Keratinocyte (primary cell): ENCODE measurements around the gene SLC44A3. TPM values are rescaled to one million over a fixed set of nuclear protein-coding genes. Genes with fewer than 3 reads are reported as not detected.

Source experiments
- DNase-seq: peaks from one replicate; pipeline ENCODE4 v3.0.0-alpha.2; 2011; ENCODE audit warnings: low read depth, missing footprints, low spot score
- FAIRE-seq: peaks from 2 replicates; lab custom pipeline; 2011; peaks lifted over from hg19 to GRCh38; lab: Jason Lieb, UNC
- H2AFZ ChIP-seq: 2 replicates; pipeline ENCODE4 v1.6.0; 2012; ENCODE audit warnings: low read length, control low read depth, inconsistent platforms; ENCODE audit not compliant: control insufficient read depth
- H3K27ac ChIP-seq: 2 replicates; pipeline ENCODE4 v1.5.1; 2011; ENCODE audit warnings: low read length; ENCODE audit not compliant: control insufficient read depth, insufficient read depth
- H3K27me3 ChIP-seq: 3 replicates; pipeline ENCODE4 v1.6.0; 2011; ENCODE audit warnings: low read length; ENCODE audit not compliant: control insufficient read depth, insufficient read depth; ENCODE audit errors: extremely low read depth
- H3K36me3 ChIP-seq, 2 experiments: 2 replicates in 1 of 2; 3 replicates in 1 of 2; pipeline ENCODE4 v1.5.1; 2011; ENCODE audit warnings: low read length in 2 of 2, mild to moderate bottlenecking in 1 of 2; ENCODE audit not compliant: control insufficient read depth in 2 of 2, insufficient read depth in 2 of 2; ENCODE audit errors: extremely low read depth in 1 of 2
- H3K4me1 ChIP-seq: 3 replicates; pipeline ENCODE4 v1.5.1; 2011; ENCODE audit warnings: low read length; ENCODE audit not compliant: control insufficient read depth, insufficient read depth; ENCODE audit errors: extremely low read depth
- H3K4me2 ChIP-seq: 3 replicates; pipeline ENCODE4 v1.6.0; 2011; ENCODE audit warnings: low read depth, low read length; ENCODE audit not compliant: control insufficient read depth, insufficient read depth; ENCODE audit errors: extremely low read depth
- H3K4me3 ChIP-seq, 3 experiments: fragments of 200-600 bp in 1 of 3; sonication (generic) in 1 of 3; 2 replicates in 2 of 3; 3 replicates in 1 of 3; pipeline ENCODE4 v1.5.1; 2011 to 2016; ENCODE audit warnings: low read length in 3 of 3, mild to moderate bottlenecking in 3 of 3, control low read depth in 2 of 3, inconsistent platforms in 1 of 3, low read depth in 1 of 3, mixed read lengths in 1 of 3, mixed run types in 1 of 3, moderate library complexity in 1 of 3; ENCODE audit not compliant: control insufficient read depth in 2 of 3, insufficient read depth in 2 of 3; ENCODE audit errors: extremely low read depth in 1 of 3
- H3K79me2 ChIP-seq: 2 replicates; pipeline ENCODE4 v1.6.0; 2012; ENCODE audit warnings: low read length; ENCODE audit not compliant: control insufficient read depth, insufficient read depth
- H3K9ac ChIP-seq: 3 replicates; pipeline ENCODE4 v1.6.0; 2011; ENCODE audit warnings: low read length; ENCODE audit not compliant: control insufficient read depth, insufficient read depth; ENCODE audit errors: extremely low read depth
- H3K9me1 ChIP-seq: 3 replicates; pipeline ENCODE4 v1.6.0; 2011; ENCODE audit warnings: low read length; ENCODE audit not compliant: control insufficient read depth, insufficient read depth; ENCODE audit errors: extremely low read depth
- H3K9me3 ChIP-seq: 2 replicates; pipeline ENCODE4 v1.5.1; 2012; ENCODE audit warnings: low read depth, low read length; ENCODE audit not compliant: control insufficient read depth
- H4K20me1 ChIP-seq: 3 replicates; pipeline ENCODE4 v1.6.0; 2011; ENCODE audit warnings: low read length; ENCODE audit not compliant: control insufficient read depth, insufficient read depth; ENCODE audit errors: extremely low read depth
- CTCF ChIP-seq, 3 experiments: IDR thresholded peaks in 1 of 3; conservative IDR thresholded peaks in 1 of 3; optimal IDR thresholded peaks in 1 of 3; 2 replicates in 2 of 3; 3 replicates in 1 of 3; pipeline versions ENCODE3 to v1.5.1; 2011; ENCODE audit warnings: low read length in 3 of 3, mild to moderate bottlenecking in 3 of 3, moderate library complexity in 2 of 3, control low read depth in 1 of 3, inconsistent platforms in 1 of 3; ENCODE audit not compliant: insufficient read depth in 2 of 3; ENCODE audit errors: extremely low read depth in 1 of 3
- EZH2 ChIP-seq: IDR thresholded peaks from one replicate; pipeline ENCODE4 v1.6.1; 2012; ENCODE audit warnings: inconsistent platforms, mild to moderate bottlenecking, low read length, moderate library complexity
- dilution Hi-C: fragments of 300-500 bp; cut with MboI; formaldehyde crosslinking; loops from one replicate; pipeline ENCODE4 v1.7.0; 2020; ENCODE audit warnings: low sequenced_read_pairs; ENCODE audit not compliant: extremely low pct_ligation_motif_present
- polyA plus RNA-seq, 5 experiments: library from polyadenylated mRNA; depleted of rRNA in 3 of 5; stranded (reverse) in 3 of 5; stranded (forward) in 1 of 5; unstranded in 1 of 5; fragments of >200 nt; gene quantifications; 1 replicate in 1 of 5; 2 replicates in 3 of 5; 3 replicates in 1 of 5; pipeline versions ENCODE4 v1.2.1 to v1.2.3, GENCODE V29; 2011 to 2012; ENCODE audit warnings: missing spikeins in 2 of 5, low read depth in 1 of 5, low replicate concordance in 1 of 5

The SLC44A3 gene
- polyA plus RNA-seq, 1 donor (not counting 4 experiments of a cell fraction or from before 2014, with no cell fraction given) = 7.3 TPM

- H3K9me3 ChIP-seq = no peaks in the 10 kb centered on the region
- peak; percentile 17 for FAIRE-seq
- H3K4me2 ChIP-seq = no peak overlapping the region
- TF ChIP-seq EZH2 = no peak
- no peak for TF ChIP-seq CTCF (optimal IDR thresholded peaks at IDR 0.05 in 1 of 3, IDR thresholded peaks at IDR 0.05 in 1 of 3, conservative IDR thresholded peaks at IDR 0.05 in 1 of 3; ENCODE audit: extremely low read depth in 1 of 3, insufficient read depth in 2 of 3, low read length in 3 of 3)
- no peak for DNase-seq
- peaks cover 36% of the 10 kb centered on the region for H3K4me1 ChIP-seq
- H3K9ac ChIP-seq = no peak overlapping the region
- dilution Hi-C loops = no loop called here
- H3K27me3 ChIP-seq = no peaks in the 10 kb centered on the region
- no peak overlapping the region for H3K27ac ChIP-seq
- H3K36me3 ChIP-seq = no peaks in the 10 kb centered on the region
- no peak overlapping the region for H3K4me3 ChIP-seq
- H2AFZ ChIP-seq = no peak overlapping the region
- no peaks in the 10 kb centered on the region for H3K9me1 ChIP-seq
- H4K20me1 ChIP-seq = no peaks in the 10 kb centered on the region
- H3K79me2 ChIP-seq = no peaks in the 10 kb centered on the region
These were observed 38.1 kb downstream of the SLC44A3 start for GRCh38 chr1:94858276-94858675.

- Histone ChIP-seq H3K36me3 (no peaks in the 10 kb centered on the region), H3K4me2 (no peak overlapping the region), H3K27ac (no peak overlapping the region), H3K4me1 (peaks cover 43% of the 10 kb centered on the region), H3K4me3 (no peak overlapping the region), H4K20me1 (no peaks in the 10 kb centered on the region), H2AFZ (no peak overlapping the region), H3K9me3 (no peaks in the 10 kb centered on the region), H3K9ac (no peak overlapping the region), H3K9me1 (no peaks in the 10 kb centered on the region), H3K79me2 (no peaks in the 10 kb centered on the region), H3K27me3 (no peaks in the 10 kb centered on the region)
- dilution Hi-C loops = no loop called here
- TF ChIP-seq CTCF (optimal IDR thresholded peaks at IDR 0.05 in 1 of 3, IDR thresholded peaks at IDR 0.05 in 1 of 3, conservative IDR thresholded peaks at IDR 0.05 in 1 of 3; ENCODE audit: extremely low read depth in 1 of 3, insufficient read depth in 2 of 3, low read length in 3 of 3) (no peak), EZH2 (no peak)
- no peak for DNase-seq
- no peak for FAIRE-seq
These were observed 39.0 kb downstream of the SLC44A3 start for GRCh38 chr1:94859174-94859573.
